GM12872 (cell line): Measurements from ENCODE around the gene ZNF726.

Source experiments
- CTCF ChIP-seq: IDR thresholded peaks from 3 replicates; pipeline ENCODE4 v1.5.1; 2011; ENCODE audit warnings: low read depth, mild to moderate bottlenecking, low read length, moderate library complexity; ENCODE audit not compliant: insufficient read depth

ZNF726 gene

GRCh38 chr19:23887642-23888041 lies 27.0 kb upstream of the ZNF726 start:
- no peak for TF ChIP-seq CTCF

GRCh38 chr19:23896912-23897311 lies 17.8 kb upstream of the ZNF726 start:
- no peak for TF ChIP-seq CTCF

GRCh38 chr19:23901360-23901759 lies 13.3 kb upstream of the ZNF726 start:
- TF ChIP-seq CTCF = no peak

- TF ChIP-seq CTCF = no peak
Measured at GRCh38 chr19:23904406-23904805, 10.3 kb upstream of the ZNF726 start.

GRCh38 chr19:23905771-23906170 lies 8.9 kb upstream of the ZNF726 start:
- TF ChIP-seq CTCF = no peak

- TF ChIP-seq CTCF = no peak
Measured at GRCh38 chr19:23906835-23907234, 7.9 kb upstream of the ZNF726 start.

- no peak for TF ChIP-seq CTCF
Measured at GRCh38 chr19:23908165-23908564, 6.5 kb upstream of the ZNF726 start.

GRCh38 chr19:23909222-23909621 lies 5.5 kb upstream of the ZNF726 start:
- no peak for TF ChIP-seq CTCF
